HEK293T (cell line): ENCODE results near the gene CRIM1.

Experiments
- CTCF ChIA-PET: fragments of 350-600 bp; formaldehyde crosslinking; extraction: SDS; loops from one replicate; lab custom pipeline; 2021; ENCODE audit warnings: antibody characterized with exemption, inconsistent platforms; lab: Yijun Ruan, JAX
- POLR2A ChIA-PET: fragments of 350-600 bp; formaldehyde crosslinking; extraction: SDS; loops from one replicate; lab custom pipeline; 2020; ENCODE audit warnings: antibody characterized with exemption, inconsistent platforms; lab: Yijun Ruan, JAX
- DNase-seq: peaks from one replicate; pipeline ENCODE4 v3.0.0; 2012; ENCODE audit warnings: mixed read lengths; ENCODE audit errors: extremely low spot score
- ARNT ChIP-seq: fragments of 450-650 bp; IDR thresholded peaks from 2 replicates; pipeline ENCODE4 v1.6.1; 2017; ENCODE audit warnings: mild to moderate bottlenecking
- BHLHE40 ChIP-seq: fragments of 450-650 bp; IDR thresholded peaks from 2 replicates; pipeline ENCODE4 v1.6.1; 2016; ENCODE audit warnings: mild to moderate bottlenecking, moderate library complexity, borderline replicate concordance
- CTBP1 ChIP-seq: fragments of 450-650 bp; IDR thresholded peaks from 2 replicates; pipeline ENCODE4 v1.6.1; 2016; ENCODE audit warnings: borderline replicate concordance
- ELF4 ChIP-seq: fragments of 450-650 bp; IDR thresholded peaks from 2 replicates; pipeline ENCODE4 v1.6.1; 2017; ENCODE audit warnings: antibody characterized with exemption
- FOXA1 ChIP-seq: fragments of 450-650 bp; IDR thresholded peaks from 2 replicates; pipeline ENCODE4 v1.6.1; 2016; ENCODE audit warnings: mild to moderate bottlenecking
- FOXK2 ChIP-seq: fragments of 450-650 bp; IDR thresholded peaks from 2 replicates; pipeline ENCODE4 v1.6.1; 2016; ENCODE audit warnings: mild to moderate bottlenecking
- FOXM1 ChIP-seq: fragments of 450-650 bp; IDR thresholded peaks from 2 replicates; pipeline ENCODE4 v1.6.1; 2017; ENCODE audit warnings: mild to moderate bottlenecking, borderline replicate concordance
- HDGF ChIP-seq: fragments of 450-650 bp; IDR thresholded peaks from 2 replicates; pipeline ENCODE4 v1.6.1; 2017; ENCODE audit warnings: antibody characterized with exemption, borderline replicate concordance
- L3MBTL2 ChIP-seq: fragments of 450-650 bp; conservative IDR thresholded peaks from 2 replicates; pipeline ENCODE4 v1.6.1; 2016; ENCODE audit warnings: mild to moderate bottlenecking
- LEF1 ChIP-seq: fragments of 450-650 bp; IDR thresholded peaks from 2 replicates; pipeline ENCODE4 v1.6.1; 2017; ENCODE audit warnings: mild to moderate bottlenecking, borderline replicate concordance
- NFRKB ChIP-seq: fragments of 450-650 bp; IDR thresholded peaks from 2 replicates; pipeline ENCODE4 v1.6.1; 2016; ENCODE audit warnings: mild to moderate bottlenecking, moderate library complexity
- SP1 ChIP-seq: fragments of 450-650 bp; IDR thresholded peaks from 2 replicates; pipeline ENCODE4 v1.6.1; 2017
- SUZ12 ChIP-seq: fragments of 450-650 bp; IDR thresholded peaks from 2 replicates; pipeline ENCODE4 v1.6.1; 2016; ENCODE audit warnings: mild to moderate bottlenecking
- TARDBP ChIP-seq: fragments of 450-650 bp; IDR thresholded peaks from 2 replicates; pipeline ENCODE4 v1.6.1; 2016
- ZNF384 ChIP-seq: fragments of 450-650 bp; IDR thresholded peaks from 2 replicates; pipeline ENCODE4 v1.6.1; 2016
- TF ChIP-seq, protein P1 (sequence below): fragments of 450-650 bp; IDR thresholded peaks from 2 replicates; pipeline ENCODE4 v1.6.1; 2016

CRIM1 gene

DNA sequence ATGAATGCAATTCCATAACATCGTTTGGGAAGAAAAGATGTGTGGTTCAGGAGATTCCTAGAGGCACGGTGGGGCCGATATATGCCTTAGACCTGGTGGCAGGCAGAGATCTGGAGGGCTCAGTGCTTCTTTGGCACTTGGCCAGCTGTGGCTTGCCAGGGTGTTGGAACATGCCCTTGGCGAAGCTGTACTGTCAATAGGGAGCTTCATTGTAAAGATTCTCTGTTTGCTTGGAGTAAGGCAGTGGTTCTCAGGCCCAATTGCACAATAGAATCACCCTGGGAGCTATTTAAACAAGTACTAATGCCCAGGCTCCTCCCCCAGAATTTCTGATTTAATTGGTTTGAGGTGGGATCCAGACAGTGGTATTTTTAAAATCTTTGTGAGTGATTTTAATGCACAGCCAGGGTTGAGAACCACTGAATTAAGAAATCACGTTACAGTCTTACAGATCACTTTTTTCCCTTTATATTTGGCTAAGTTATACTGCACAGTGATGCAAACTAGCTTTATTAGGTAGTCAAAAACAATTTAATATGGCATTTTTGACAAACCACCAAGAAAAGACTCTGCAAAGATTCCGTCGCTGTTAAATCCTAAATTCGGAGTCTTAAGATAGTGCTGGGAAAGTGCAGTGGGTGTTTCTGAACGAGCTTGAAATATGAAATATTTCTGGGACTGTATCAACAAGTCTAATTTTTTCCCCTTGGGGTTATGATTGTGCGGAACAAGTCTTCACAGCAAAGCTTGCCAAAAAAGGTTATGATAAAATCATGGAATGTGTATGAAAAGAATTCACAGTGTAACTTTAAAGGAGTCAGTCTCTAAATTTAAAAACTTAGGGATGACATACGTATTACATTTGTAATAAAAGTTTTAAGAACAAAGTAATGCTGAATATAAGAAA lies 78.0 kb downstream of the CRIM1 start:
- DNase-seq, result no peak
- POLR2A ChIA-PET, result interaction anchor here (1.0 kb wide), 1 partner anchor 11 kb away, joined by 3 read pairs; no protein-coding TSS in a partner anchor
- TF ChIP-seq, protein P1, sequence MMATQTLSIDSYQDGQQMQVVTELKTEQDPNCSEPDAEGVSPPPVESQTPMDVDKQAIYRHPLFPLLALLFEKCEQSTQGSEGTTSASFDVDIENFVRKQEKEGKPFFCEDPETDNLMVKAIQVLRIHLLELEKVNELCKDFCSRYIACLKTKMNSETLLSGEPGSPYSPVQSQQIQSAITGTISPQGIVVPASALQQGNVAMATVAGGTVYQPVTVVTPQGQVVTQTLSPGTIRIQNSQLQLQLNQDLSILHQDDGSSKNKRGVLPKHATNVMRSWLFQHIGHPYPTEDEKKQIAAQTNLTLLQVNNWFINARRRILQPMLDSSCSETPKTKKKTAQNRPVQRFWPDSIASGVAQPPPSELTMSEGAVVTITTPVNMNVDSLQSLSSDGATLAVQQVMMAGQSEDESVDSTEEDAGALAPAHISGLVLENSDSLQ, result no peak
- TF ChIP-seq ELF4, result no peak
- no peak for TF ChIP-seq HDGF
- TF ChIP-seq L3MBTL2, result no peak
- no peak for TF ChIP-seq ZNF384
- no peak for TF ChIP-seq BHLHE40
- TF ChIP-seq ARNT, result no peak
- no peak for TF ChIP-seq TARDBP
- no peak for TF ChIP-seq NFRKB
- CTCF ChIA-PET, result no interaction called here

- CTCF ChIA-PET, result interaction anchor here (0.6 kb wide), 1 partner anchor 37 kb away, joined by 3 read pairs; no protein-coding TSS in a partner anchor
- no peak for DNase-seq
- POLR2A ChIA-PET, result no interaction called here
- TF ChIP-seq FOXA1 (no peak), SUZ12 (no peak), ARNT (no peak), ELF4 (no peak)
Observed at GRCh38 chr2:36438449-36438977, 82.9 kb downstream of the CRIM1 start.

GRCh38 chr2:36439084-36439483 lies 83.5 kb downstream of the CRIM1 start:
- ChIA-PET POLR2A (no interaction called here), CTCF (no interaction called here)
- no peak for DNase-seq
- TF ChIP-seq SUZ12, result no peak
- TF ChIP-seq ARNT, result no peak
- no peak for TF ChIP-seq ELF4
- TF ChIP-seq HDGF, result no peak
- no peak for TF ChIP-seq FOXA1
- no peak for TF ChIP-seq FOXM1
- no peak for TF ChIP-seq ZNF384
- TF ChIP-seq L3MBTL2, result no peak
- no peak for TF ChIP-seq FOXK2
- no peak for TF ChIP-seq LEF1

DNA sequence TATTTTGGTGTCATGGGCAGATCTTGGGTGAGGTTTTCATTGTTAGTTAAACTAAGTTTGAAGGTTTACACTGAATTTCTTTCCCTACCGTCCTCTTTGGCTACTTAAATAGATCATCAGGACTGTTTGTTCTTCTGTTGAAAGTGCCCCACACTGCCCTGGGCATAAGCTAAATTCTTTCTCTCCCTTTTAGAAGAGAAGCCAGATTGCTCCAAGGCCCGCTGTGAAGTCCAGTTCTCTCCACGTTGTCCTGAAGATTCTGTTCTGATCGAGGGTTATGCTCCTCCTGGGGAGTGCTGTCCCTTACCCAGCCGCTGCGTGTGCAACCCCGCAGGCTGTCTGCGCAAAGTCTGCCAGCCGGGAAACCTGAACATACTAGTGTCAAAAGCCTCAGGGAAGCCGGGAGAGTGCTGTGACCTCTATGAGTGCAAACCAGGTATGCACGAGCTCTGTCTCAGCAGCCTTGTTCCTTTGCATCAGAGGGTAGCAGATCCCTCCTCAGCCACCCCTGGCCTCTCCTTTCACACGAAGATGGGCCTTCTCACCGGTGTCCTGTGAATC lies 85.6 kb downstream of the CRIM1 start:
- ChIA-PET POLR2A (no interaction called here), CTCF (no interaction called here)
- TF ChIP-seq TARDBP (no peak), ELF4 (no peak), BHLHE40 (no peak), LEF1 (no peak), SUZ12 (no peak), L3MBTL2 (no peak), CTBP1 (no peak), FOXK2 (no peak), FOXM1 (no peak), HDGF (no peak), ZNF384 (no peak), ARNT (no peak)
- TF ChIP-seq, protein P1, result no peak
- no peak for DNase-seq

DNA sequence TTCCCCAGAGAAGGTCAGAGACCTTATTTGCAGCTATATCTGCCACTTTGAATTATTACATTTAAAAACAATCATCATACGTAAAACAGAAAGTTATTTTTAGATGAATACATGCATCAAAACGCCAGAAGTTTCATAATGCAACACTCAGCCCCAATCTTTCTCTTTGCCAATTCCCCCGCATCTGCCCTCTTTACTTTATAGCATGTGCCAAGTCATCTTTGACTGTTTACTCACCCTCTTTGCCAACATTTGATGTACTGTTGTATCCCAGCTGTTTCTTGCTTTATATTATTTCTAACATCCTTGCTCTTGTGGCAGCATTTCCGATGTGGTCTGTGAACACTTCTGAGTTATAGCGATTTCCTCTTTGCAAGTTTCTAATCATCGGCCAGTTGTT lies 86.2 kb downstream of the CRIM1 start:
- ChIA-PET POLR2A (no interaction called here), CTCF (no interaction called here)
- TF ChIP-seq NFRKB, result no peak
- no peak for TF ChIP-seq ZNF384
- TF ChIP-seq L3MBTL2, result no peak
- no peak for TF ChIP-seq SUZ12
- TF ChIP-seq FOXK2, result no peak
- TF ChIP-seq FOXA1, result no peak
- no peak for TF ChIP-seq TARDBP
- DNase-seq, result no peak

DNA sequence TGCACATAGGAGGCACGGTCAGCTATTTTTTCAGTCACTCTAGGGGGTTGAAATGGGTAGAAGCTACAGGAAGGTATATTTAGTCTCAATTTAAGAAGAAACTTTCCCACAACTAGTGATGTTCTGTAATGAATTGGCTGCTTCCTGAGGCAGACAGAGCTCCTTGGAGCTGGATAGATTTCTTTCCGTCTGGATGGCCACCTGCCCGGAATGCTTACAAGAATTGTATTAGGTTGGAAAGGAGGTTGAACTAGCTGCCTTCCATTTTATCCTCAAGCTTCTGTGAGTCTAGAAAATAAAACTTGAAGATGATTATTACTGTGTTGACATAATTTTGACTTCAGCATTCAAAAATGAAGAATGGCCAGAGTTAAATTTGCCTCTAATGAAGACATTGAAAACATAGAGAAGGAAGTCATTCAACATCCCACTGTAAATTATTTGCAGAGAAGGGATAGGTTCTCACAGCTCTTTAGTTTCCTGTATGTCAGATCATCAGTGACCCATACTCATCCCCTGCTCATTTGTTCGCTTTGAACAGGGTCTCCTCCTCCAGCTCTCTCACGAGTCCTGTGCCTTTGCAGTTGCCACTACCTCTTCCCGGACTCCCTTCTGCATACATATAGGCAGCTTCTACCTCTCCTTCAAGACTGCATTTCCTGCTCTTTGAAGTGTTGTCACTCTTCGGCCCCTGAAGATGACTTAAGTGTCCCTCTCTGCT lies 88.8 kb downstream of the CRIM1 start:
- TF ChIP-seq LEF1 (no peak), FOXA1 (no peak), TARDBP (no peak), SP1 (no peak), ELF4 (no peak), ZNF384 (no peak), ARNT (no peak), BHLHE40 (no peak), SUZ12 (no peak), HDGF (no peak), L3MBTL2 (no peak), FOXM1 (no peak), FOXK2 (no peak), CTBP1 (no peak), NFRKB (no peak)
- TF ChIP-seq, protein P1, result no peak
- DNase-seq, result no peak
- ChIA-PET CTCF (no interaction called here), POLR2A (interaction anchor here (1.0 kb wide), 1 partner anchor 21 kb away, joined by 3 read pairs; no protein-coding TSS in a partner anchor)
